EL (cell line): ENCODE data around the gene NLRP5.
"Not testable (repeated sequence)": the region's sequence is repeated elsewhere in the genome, so short reads cannot be mapped to it uniquely, and the experiment has no call there.

Experiments used
- DNase-seq: peaks from one replicate; pipeline ENCODE4 v3.0.0-alpha.2; 2016

The NLRP5 gene

DNA sequence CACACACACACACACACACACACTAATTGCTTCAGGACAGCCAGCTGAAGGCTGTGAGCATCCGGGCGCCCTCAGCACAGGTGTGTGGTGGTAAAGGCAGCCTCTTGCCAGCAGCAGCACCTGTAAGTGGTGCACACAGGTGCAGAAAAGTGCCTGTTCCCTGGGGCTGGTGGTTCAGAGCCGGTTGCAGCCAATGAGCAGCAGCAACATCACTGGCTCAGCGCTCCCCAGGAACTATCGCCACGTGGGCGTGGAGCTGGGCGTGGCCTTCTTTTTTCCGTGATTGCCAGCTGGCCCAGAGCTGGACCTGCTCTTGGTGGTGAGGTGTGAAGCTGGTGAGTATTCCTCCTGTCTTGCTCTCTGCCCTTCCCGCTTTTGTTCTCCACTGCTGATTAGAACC, at the start of gene NLRP5:
Gene NLRP5 (plus strand): TSS at position 289 of the 400 bp plus-strand sequence.
- DNase-seq, result no peak

GRCh38 chr19:55939206-55939605, 47.4 kb upstream of the NLRP5 start:
- no peak for DNase-seq

GRCh38 chr19:55940306-55940705, 46.3 kb upstream of the NLRP5 start:
- DNase-seq, result no peak

GRCh38 chr19:55947532-55947931, 39.0 kb upstream of the NLRP5 start, which contains the start of gene NLRP8:
Gene NLRP8 (plus strand): TSS chr19:55947832.
- DNase-seq, result no peak

GRCh38 chr19:55950566-55950965, 36.0 kb upstream of the NLRP5 start:
- not testable (repeated sequence) for DNase-seq

DNA sequence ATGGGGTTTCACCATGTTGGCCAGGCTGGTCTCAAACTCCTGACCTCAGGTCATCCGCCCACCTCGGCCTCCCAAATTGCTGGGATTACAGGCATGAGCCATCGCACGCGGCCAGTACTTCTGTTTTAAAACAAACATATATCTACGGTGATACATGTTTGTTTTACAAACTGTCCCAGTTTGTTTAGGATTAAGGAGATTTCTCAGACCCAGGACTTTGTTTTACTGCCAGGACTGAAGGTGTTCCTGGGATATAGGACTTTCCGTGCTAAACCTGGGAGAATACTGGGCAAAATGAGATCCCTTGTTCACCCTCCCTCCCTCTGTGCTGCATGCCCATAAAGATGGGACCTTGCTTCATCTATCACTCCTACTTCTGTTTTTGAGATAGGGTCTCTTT, 30.1 kb upstream of the NLRP5 start:
- DNase-seq, result no peak

DNA sequence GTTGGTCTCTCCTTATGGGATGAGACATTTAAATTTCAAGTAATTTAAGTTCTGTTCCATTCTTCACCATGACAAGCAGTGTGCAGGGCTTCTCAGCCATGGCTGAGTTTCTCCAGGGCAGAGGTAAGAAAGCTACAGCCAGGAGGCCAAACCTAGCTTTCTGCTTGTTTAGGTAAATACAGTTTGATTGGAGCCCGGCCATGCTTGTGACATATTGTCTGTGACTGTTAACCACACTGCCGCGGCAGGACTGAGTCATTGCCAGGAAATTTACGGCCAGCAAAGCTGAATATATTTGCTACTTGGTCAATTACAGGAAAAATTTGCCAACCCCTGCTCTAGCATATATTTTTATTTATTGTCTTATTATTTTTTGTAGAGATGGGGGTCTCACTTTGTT, 28.2 kb upstream of the NLRP5 start:
- DNase-seq, result peak; percentile 26

DNA sequence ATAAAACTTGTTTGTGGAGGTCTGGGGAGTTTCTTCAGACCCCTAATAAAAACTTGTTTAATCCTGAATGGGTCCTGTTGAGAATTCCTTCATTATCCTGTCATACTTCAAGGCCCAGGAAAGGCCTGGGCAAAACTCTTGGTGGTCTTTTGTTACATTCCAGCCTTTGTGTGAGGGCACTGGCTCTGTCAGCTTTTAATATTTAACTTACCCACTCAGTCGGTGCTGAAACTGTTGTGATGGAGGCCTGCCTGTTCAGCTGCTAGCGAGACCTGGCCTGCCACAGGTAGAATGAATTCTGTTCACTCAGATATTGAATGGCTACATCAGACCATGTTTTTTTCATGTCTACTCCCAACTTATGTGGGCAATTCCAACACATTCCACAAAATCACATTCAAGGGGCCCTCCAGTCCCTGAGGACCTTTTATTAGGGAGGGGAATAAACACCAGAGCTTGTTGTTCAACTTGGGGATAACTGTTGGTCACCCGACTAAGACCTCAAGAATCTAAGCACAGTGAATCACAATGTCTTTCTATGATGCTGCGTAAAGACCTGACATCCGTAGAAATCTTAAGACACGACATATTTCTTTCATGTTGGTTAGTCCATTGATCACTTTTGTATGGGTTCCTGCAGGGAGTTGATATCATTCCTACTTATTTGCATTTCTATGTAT, 26.4 kb upstream of the NLRP5 start:
- DNase-seq, result no peak

DNA sequence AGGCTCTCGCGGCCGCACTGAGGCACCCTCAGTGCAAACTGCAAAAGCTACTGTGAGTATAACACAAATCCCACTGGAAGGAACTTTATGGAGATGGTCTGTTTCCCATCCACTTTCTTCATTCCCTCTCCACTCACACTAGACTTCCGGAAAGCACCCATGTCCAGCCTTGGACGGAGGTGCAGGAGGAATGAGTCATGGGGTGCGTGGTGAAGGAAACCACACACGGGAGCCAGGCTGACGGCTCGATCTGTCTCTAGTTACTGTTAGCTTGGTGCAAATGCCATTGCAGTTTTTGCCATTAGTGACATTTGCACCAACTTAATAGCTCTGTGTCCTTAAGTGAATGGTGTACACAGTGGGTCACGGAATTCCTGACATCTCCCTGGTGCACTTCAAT, 24.4 kb upstream of the NLRP5 start:
- DNase-seq, result peak; percentile 5

- no peak for DNase-seq
These were observed 12.6 kb upstream of the NLRP5 start for GRCh38 chr19:55973982-55974381.

DNA sequence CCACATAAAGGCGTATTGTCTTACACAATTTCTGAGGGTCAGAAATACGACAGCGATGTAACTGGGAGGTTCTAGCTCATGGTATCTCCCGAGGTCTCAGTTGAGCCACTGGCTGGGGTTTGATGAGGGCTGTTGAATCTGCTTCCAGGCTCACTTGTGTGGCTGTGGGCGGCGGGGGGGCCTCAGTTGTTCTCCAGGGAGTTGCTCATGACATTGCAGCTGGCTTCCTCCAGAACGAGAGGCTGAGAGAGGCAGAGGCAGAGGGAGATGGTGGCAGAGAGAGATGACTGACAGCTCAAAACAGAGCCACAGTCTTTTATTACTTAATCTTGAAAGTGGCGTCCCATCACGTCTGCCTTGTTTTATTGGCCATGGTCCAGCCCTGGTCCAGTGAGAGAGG, 6.2 kb upstream of the NLRP5 start:
- DNase-seq, result no peak

DNA sequence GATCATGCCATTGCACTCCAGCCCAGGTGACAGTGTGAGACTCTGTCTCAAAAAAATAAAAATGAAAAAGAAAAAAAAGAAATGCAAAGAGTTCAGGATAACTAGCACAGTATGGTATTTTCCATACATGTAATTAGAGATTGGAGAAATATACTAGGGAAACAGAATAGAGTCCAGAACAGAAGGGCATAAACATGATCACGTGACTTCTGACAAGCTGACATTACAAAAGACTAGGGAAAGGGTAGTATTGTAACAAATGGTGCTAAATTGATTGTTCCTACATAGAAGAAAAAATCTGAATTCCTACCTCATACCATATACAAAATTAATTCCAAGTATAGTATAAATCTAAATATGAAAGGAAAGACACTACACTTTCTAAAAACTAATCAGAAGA, 1.3 kb upstream of the NLRP5 start:
- DNase-seq, result no peak

DNA sequence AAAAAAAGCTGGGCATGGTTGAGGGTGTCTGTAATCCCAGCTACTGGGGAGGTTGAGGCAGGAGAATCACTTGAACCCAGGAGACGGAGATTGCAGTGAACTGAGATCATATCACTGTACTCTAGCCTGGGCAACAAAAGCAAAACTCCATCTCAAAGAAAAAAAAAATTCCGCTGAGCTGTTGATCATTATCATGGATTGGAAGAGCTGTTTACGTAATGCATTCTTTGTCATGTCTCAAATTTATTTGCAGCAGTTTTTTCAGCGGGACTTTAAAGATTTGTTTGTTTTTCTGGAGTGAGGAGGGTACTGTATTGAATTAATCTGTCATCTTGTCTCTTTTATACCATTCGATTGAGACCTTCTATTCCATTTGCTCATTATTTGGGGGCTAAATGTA, 4.3 kb downstream of the NLRP5 start:
- no peak for DNase-seq

DNA sequence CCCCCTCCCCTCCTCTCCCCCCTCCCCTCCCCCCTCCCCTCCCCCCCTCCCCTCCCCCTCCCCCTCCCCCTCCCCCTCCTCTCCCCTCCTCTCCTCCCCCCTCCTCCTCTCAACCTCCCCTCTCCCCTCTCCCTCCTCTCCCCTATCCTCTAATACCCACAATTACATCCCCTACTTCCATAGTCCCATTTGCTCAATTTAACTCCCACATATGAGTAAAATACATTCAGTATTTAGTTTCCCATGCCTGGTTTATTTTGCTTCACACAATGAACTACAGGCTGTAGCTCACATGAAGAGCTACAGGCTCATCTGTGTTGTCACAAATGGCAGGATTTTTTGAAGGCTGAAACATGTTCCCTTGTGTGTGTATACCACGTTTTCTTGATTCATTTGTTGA, 6.9 kb downstream of the NLRP5 start:
- DNase-seq, result no peak

DNA sequence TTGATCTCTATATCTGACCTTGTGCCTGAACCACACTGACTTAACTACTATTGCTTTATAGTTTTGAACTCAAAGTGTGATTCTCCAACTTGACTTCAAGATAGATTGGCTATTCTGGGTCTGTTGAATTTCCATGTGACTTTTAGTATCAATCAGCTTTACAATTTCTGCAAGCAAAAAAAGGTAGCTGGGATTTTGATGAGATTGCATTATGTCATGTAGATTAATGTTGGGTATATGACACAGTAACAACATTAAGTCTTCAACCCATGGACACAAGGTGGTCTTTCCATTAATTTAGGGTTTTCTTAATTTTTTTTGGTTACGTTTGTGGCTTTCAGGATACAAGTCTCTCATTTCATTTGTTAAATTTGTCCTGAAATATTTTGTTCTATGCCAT, 28.2 kb downstream of the NLRP5 start:
- no peak for DNase-seq

- no peak for DNase-seq
These were observed 29.2 kb downstream of the NLRP5 start for GRCh38 chr19:56015756-56016155.

- not testable (repeated sequence) for DNase-seq
These were observed 32.8 kb downstream of the NLRP5 start for GRCh38 chr19:56019325-56019724.

DNA sequence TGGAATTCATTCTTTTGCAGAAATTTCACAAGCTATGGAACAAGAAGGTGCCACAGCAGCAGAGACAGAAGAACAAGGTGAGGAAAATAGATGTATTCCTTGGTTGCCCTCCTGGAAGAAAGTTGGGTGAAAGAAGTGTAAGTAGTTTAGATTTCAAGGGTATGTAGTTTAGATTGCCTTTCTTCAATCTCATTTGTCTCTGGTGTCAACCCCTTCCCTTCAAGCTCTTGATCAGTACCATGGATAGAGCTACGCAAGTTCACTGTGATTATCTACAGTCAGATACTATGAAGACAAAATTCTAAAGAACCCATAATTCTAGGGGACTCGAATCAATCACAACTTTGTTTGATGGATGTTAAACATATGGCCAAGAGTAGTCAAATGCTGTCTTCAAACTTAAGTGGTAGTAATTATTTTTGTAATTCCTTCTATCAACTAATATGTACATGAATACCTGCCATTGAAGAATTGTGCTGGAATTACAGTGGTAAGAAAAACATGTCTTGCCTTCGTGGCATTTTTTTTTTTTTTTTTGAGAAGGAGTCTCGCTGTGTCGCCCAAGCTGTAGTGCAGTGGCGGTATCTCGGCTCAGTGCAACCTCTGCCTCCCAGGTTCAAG, 33.9 kb downstream of the NLRP5 start:
- not testable (repeated sequence) for DNase-seq

- no peak for DNase-seq
These were observed 40.2 kb downstream of the NLRP5 start for GRCh38 chr19:56026769-56027168.

DNA sequence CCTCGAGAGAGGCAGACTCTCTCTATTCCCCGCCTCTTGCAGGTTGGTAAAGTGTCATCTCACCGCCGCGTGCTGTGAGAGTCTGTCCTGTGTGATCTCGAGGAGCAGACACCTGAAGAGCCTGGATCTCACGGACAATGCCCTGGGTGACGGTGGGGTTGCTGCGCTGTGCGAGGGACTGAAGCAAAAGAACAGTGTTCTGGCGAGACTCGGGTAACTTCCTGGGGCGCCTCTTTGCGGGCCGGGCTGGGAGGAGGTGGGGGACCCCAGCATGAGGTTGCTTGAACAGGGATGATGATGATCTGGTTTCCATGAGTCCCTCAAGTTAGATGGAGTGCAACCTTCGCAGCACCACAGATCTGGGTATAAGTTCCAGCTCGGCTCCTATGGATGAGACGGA, 67.0 kb downstream of the NLRP5 start:
- DNase-seq, result no peak

DNA sequence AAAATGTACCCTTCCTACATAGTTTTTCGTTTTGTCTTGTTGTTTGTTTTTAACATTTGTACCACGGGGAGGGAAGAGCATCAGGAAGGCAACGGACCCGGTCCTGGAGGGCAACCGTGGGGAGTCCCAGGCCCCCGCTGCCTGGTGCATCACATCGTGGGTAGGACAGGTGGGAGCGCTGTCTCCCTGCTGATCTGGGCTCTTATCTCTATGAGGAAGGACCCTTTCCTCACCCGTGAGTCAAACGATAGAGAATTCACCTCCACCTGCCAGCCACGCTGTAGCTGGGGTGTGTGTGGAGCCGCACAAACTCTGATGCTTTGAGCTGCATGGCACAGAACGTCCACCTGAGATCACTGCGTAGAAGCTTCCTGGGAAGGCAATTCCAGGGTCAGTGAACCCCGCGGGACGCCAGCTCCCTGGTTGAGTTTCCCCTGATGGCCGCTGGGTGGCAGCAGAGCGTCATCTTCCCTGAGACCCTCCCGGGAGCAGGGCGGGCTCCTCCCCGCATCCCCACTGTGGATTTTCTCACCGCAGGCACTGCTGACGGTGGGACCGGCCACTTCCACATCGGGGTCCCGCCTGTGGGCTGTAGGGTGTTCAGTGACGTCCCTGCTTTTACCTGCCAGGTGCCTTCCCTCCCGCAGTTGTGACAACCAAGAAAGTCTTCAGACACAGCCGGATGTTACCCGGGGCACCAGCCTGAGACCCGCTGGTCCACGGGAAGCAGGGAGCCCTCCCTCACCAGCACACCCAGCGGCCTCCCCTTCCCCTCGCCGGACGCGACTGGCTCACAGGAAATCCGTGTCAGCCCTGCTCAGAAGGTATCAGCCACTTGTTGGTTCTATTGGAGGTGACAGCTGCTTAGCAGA, 79.8 kb downstream of the NLRP5 start:
- DNase-seq, result peak; percentile 61

DNA sequence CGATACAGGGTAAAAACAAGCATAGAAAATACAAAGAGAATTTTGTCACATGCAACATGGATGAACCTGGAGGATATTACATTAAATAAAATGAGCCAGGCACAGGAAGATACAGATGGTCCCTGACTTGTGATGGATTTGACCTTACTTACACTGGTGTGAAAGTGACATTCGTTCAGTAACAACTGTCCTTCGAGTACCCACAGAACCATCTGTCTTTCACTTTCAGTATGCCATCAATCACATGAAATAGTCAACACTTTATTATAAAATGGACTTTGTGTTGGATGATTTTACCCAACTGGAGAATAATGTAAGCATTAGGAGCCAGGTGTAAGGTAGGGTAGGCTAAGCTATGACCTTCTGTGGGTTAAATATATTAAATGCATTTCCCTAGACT, 83.1 kb downstream of the NLRP5 start:
- no peak for DNase-seq

- DNase-seq, result no peak
These were observed 84.6 kb downstream of the NLRP5 start for GRCh38 chr19:56071151-56071550.

GRCh38 chr19:56076498-56076897, 89.9 kb downstream of the NLRP5 start:
- DNase-seq, result peak; percentile 49
